Erythroblast (primary cell): ENCODE results near the gene KCNH3.

Experiments
- GATA1 ChIP-seq: IDR thresholded peaks from 2 replicates; pipeline ENCODE4 v1.6.1; 2011; ENCODE audit warnings: low read depth, mild to moderate bottlenecking, control low read depth, low read length, moderate library complexity
- POLR2A ChIP-seq: IDR thresholded peaks from 2 replicates; pipeline ENCODE4 v1.6.1; 2011; ENCODE audit warnings: mild to moderate bottlenecking, low read length

GRCh38 chr12:49562233-49562632 lies 23.4 kb downstream of the KCNH3 start:
- no peak for TF ChIP-seq POLR2A
- TF ChIP-seq GATA1, result no peak
